Panc1 (cell line): ENCODE results near the gene GPR137C.

Experiments
- CTCF ChIP-seq: fragments of 450-650 bp; IDR thresholded peaks from 2 replicates; pipeline ENCODE4 v1.5.1; 2017; ENCODE audit warnings: mild to moderate bottlenecking
- POLR2AphosphoS5 ChIP-seq: IDR thresholded peaks from 2 replicates; pipeline ENCODE4 v1.6.1; 2012; ENCODE audit warnings: mild to moderate bottlenecking, low read depth, low read length, moderate library complexity
- REST ChIP-seq, 2 experiments: IDR thresholded peaks; 2 replicates each; pipeline ENCODE4 v1.6.1; 2011 to 2012; ENCODE audit warnings: low read depth in 2 of 2, control low read depth in 1 of 2, low read length in 1 of 2, mild to moderate bottlenecking in 1 of 2, moderate library complexity in 1 of 2; ENCODE audit not compliant: insufficient read depth in 1 of 2
- TCF7L2 ChIP-seq: IDR thresholded peaks from 2 replicates; pipeline ENCODE4 v1.6.1; 2011; ENCODE audit warnings: mild to moderate bottlenecking, low read depth, low read length, inconsistent platforms

DNA sequence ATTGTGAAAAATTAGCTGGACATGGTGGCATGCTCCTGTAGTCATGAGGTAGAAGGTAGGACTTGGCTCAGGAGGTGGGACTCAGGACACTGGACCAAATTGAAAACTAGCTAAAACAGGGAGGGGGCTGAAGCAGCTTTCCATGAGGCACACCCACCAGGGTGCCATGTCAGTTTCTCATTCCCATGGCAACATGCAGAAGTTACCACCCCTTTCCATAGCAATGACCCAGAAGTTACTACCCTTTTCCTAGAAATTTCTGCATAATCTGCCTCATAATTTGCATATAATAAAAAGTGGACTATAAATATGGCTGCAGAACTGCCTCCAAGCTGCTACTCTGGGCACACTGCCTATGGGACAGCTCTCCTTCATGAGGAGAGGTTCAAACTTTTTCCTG lies 104.3 kb downstream of the GPR137C start:
- TF ChIP-seq CTCF, result no peak
- TF ChIP-seq REST (IDR thresholded peaks at IDR 0.05; ENCODE audit: insufficient read depth in 1 of 2, low read depth in 2 of 2, low read length in 1 of 2), result no peak
- no peak for TF ChIP-seq POLR2AphosphoS5
- no peak for TF ChIP-seq TCF7L2
